Left ventricle myocardium superior (tissue), 1 donor: Measurements from ENCODE around the gene PPP1R12B. TPM values are rescaled to one million over a fixed set of nuclear protein-coding genes. Genes with fewer than 3 reads are reported as not detected.
"Not testable (repeated sequence)": the region's sequence is repeated elsewhere in the genome, so short reads cannot be mapped to it uniquely, and the experiment has no call there.

Experiments
- ATAC-seq: fragments of 200-7000 bp; cut with Tn5 transposase; one replicate; pipeline ENCODE4 v1.9.1; 2020; ENCODE audit warnings: mild to moderate bottlenecking, moderate library complexity
- DNase-seq: peaks from one replicate; pipeline ENCODE4 v3.0.0-alpha.2; 2020
- intact Hi-C: fragments of 100-400 bp; cut with micrococcal nuclease; formaldehyde crosslinking; loops from one replicate; pipeline ENCODE4 v1.11.0; 2022
- total RNA-seq: library from RNA; stranded (reverse); fragmentation: NEBNext Ultra II Directional; extraction: Animal tissue kit (Norgen Biotek cat#: 25700); gene quantifications from one replicate; pipeline ENCODE4 v1.2.1, GENCODE V29; 2021
- donor health status: DM: no; HTN: yes; CAD: no; lungs with severe emphysema.

The PPP1R12B gene
- total RNA-seq, 1 donor from 2014 or later = 667 TPM

DNA sequence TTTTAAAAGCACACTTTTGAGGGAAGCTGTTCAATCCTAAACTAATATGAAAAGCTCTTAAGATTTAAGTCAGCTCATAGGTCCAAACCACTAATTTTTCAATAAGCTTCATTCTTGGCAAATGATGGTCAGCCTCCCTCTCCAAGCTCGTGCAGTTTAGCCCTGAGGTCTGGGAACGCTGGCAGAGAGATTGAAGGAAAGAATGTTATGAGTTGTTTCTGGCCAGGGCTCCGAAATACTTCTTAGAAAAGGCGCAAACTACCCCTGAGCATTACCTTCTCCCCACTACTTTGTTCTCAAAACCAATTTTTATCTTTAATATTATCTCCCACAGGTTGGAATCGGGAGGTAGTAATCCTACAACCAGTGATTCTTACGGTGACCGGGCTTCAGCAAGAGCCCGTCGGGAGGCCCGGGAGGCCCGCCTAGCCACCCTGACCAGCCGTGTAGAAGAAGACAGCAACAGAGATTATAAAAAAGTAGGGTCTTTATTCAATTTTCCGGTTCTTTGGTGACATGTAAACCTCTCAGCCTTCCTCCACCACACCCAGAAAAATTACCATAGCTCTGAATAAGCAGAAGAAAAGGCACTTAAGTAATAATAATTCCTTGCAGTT is 214.1 kb downstream of the PPP1R12B start:
- DNase-seq (no peak), ATAC-seq (peak; percentile 6)
- intact Hi-C loops = loop anchor here (10.0 kb wide), 1 partner anchor 58 kb away; no protein-coding TSS in a partner anchor

- ATAC-seq (no peak), DNase-seq (no peak)
- intact Hi-C loops = loop anchor here (10.0 kb wide), 1 partner anchor 59 kb away; no protein-coding TSS in a partner anchor
These were observed 215.3 kb downstream of the PPP1R12B start for GRCh38 chr1:202563818-202564217.

- DNase-seq = no peak
- intact Hi-C loops = loop anchor here (10.0 kb wide), 1 partner anchor 60 kb away; no protein-coding TSS in a partner anchor
- ATAC-seq = no peak
These were observed 216.5 kb downstream of the PPP1R12B start for GRCh38 chr1:202564958-202565495.

- no peak for DNase-seq
- intact Hi-C loops = loop anchor here (10.0 kb wide), 1 partner anchor 61 kb away; no protein-coding TSS in a partner anchor
- peak; percentile 6 for ATAC-seq
These were observed 217.5 kb downstream of the PPP1R12B start for GRCh38 chr1:202565890-202566602.

DNA sequence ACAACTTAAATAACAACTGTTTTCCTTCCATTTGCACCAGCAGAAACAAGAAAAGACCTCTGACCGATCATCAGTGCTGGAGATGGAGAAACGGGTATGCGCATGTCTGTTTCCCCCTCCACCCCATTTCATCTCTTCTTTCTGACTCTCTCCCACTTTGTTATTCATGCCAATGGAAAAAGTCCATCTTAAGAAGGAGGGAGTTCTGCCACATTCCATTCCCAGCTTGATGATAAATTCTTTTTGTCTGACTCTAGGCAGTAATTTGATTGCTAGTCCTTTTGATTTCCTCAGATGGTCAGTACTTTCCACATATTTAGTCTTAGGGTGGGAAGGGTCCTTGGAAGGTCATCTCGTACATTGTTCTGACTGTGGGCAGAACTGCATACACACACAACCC is 219.2 kb downstream of the PPP1R12B start:
- intact Hi-C loops = loop anchor here (10.0 kb wide), 1 partner anchor 63 kb away; no protein-coding TSS in a partner anchor
- ATAC-seq (no peak), DNase-seq (no peak)

GRCh38 chr1:202568410-202568809 is 219.9 kb downstream of the PPP1R12B start:
- no peak for DNase-seq
- ATAC-seq = no peak
- intact Hi-C loops = loop anchor here (10.0 kb wide), 1 partner anchor 64 kb away; no protein-coding TSS in a partner anchor

- intact Hi-C loops = loop anchor here (10.0 kb wide), 1 partner anchor 64 kb away; no protein-coding TSS in a partner anchor
- ATAC-seq (no peak), DNase-seq (no peak)
These were observed 220.3 kb downstream of the PPP1R12B start for GRCh38 chr1:202568826-202569225.

GRCh38 chr1:202569393-202570322 is 221.2 kb downstream of the PPP1R12B start:
- intact Hi-C loops = loop anchor here (10.0 kb wide), 1 partner anchor 65 kb away; no protein-coding TSS in a partner anchor

GRCh38 chr1:202571719-202572339 is 223.3 kb downstream of the PPP1R12B start:
- ATAC-seq (no peak), DNase-seq (no peak)
- intact Hi-C loops = no loop called here

More at GRCh38 chr1:202569393-202570322, 221.2 kb downstream of the PPP1R12B start:
- DNase-seq (no peak), ATAC-seq (no peak)

- intact Hi-C loops = no loop called here
- ATAC-seq (no peak), DNase-seq (no peak)
These were observed 224.4 kb downstream of the PPP1R12B start for GRCh38 chr1:202572867-202573266.

- DNase-seq (no peak), ATAC-seq (no peak)
- intact Hi-C loops = no loop called here
These were observed 227.6 kb downstream of the PPP1R12B start for GRCh38 chr1:202575918-202576653.

- intact Hi-C loops = no loop called here
These were observed 228.3 kb downstream of the PPP1R12B start for GRCh38 chr1:202576816-202577215.

GRCh38 chr1:202577381-202577780 is 228.9 kb downstream of the PPP1R12B start:
- DNase-seq (no peak), ATAC-seq (no peak)
- intact Hi-C loops = no loop called here

More at GRCh38 chr1:202576816-202577215, 228.3 kb downstream of the PPP1R12B start:
- ATAC-seq (peak; percentile 3), DNase-seq (no peak)

DNA sequence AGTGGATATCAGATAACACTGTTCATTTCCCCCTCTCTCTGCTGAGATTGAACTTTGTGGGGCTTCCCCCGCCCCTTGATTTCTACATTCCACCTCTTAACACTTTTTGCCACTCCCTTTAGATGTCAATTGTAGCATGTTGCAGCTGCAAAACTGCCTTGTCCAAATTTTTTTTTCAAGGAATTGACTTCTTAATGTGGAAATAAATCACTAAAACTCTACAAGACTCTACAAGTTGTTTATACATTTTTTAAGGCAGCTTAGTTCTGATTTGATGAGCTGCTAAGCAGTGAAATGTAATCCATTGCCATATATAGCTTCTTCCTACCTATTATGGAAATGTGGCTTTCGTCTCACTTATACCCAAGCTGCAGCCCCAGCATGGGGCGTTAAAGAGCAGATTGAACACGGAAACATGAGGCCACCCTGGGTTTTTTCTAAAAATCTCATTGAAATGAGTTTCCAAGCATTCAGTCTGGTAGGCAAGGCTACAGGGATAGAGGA is 229.6 kb downstream of the PPP1R12B start:
- ATAC-seq = no peak
- no peak for DNase-seq
- intact Hi-C loops = no loop called here

GRCh38 chr1:202578565-202578964 is 230.1 kb downstream of the PPP1R12B start:
- intact Hi-C loops = no loop called here
- ATAC-seq = peak; percentile 60

DNA sequence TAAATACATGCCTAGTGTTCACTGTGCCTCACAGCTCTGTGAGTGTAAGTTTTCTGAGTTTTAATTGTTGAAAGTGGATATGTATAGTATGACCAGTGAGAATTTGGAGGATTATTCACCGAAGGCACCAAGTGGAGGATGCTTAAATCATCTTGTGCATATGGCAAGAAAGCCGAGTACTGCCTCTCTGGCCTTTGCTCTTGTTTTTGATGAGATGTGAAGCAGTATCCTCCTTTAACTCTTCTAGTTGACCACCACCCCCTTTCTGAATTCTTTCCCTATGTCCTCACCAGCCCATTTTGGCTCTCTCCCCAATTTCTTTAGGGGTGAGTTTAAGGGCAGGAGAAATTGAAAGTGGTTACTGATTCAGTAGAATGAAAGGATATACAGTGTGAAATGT is 231.3 kb downstream of the PPP1R12B start:
- intact Hi-C loops = no loop called here
- DNase-seq (no peak), ATAC-seq (peak; percentile 22)

More at GRCh38 chr1:202578565-202578964, 230.1 kb downstream of the PPP1R12B start:
- no peak for DNase-seq

DNA sequence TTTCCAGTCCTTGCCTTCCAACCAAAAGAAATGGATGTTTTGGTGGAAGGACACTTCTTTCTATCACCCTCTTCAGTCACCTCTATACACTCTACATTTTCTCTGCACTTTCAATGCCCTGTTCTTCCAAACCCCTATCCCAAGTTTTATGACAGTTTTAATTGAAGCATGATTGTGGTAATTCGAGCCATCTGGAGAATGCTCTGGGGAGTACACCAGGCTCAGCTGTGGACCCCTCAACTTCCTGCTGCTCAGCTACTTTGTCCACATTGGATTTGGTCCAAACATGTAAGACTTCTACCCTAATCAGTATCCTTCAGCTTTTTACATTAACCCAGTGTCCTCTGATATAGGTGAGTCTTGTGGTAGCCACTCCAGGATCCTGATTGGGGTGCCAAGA is 232.1 kb downstream of the PPP1R12B start:
- ATAC-seq (no peak), DNase-seq (no peak)
- intact Hi-C loops = no loop called here

DNA sequence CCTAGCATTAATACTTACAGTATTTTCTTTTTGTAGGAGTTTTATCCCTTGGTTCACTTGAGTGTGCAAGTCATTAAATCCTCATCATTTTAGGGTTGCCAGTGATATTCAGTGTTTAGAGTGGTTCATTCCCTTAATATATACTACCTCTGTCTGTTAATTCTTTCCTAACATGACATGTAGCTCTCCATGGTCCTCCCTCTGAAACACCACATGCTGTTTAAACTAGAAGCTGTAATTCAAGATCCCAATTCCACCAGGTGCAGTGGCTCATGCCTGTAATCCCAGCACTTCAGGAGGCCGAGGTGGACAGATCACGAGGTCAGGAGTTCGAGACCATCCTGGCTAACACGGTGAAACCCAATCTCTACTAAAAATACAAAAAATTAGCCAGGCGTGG is 233.9 kb downstream of the PPP1R12B start:
- DNase-seq, ATAC-seq, intact Hi-C loops: not testable (repeated sequence)
